Tibial nerve (tissue), 4 donors: ENCODE results near the gene ARAP1. TPM values are rescaled to one million over a fixed set of nuclear protein-coding genes. Genes with fewer than 3 reads are reported as not detected.

Source experiments
- DNase-seq, 2 donors: peaks; one replicate each; pipeline ENCODE4 v3.0.0-alpha.2; 2019; ENCODE audit warnings: low spot score in 2 of 2
- H3K27ac ChIP-seq, 4 donors: fragments of 200-600 bp; sonication (generic) in 3 of 4; one replicate each; pipeline ENCODE4 v1.5.1; 2017 to 2019; ENCODE audit warnings: mild to moderate bottlenecking in 1 of 4
- H3K27me3 ChIP-seq, 2 donors: fragments of 200-600 bp; sonication (generic) in 1 of 2; one replicate each; pipeline versions ENCODE4 v1.5.1 to v1.6.0; 2017 to 2019
- H3K36me3 ChIP-seq, 3 donors: fragments of 200-600 bp; sonication (generic); one replicate each; pipeline ENCODE4 v1.5.1; 2018 to 2019
- H3K4me1 ChIP-seq, 4 donors: fragments of 200-600 bp; sonication (generic) in 3 of 4; one replicate each; pipeline ENCODE4 v1.5.1; 2017 to 2019
- H3K4me3 ChIP-seq, 4 donors: fragments of 200-600 bp; sonication (generic) in 3 of 4; one replicate each; pipeline ENCODE4 v1.5.1; 2017 to 2019; ENCODE audit warnings: mild to moderate bottlenecking in 1 of 4, moderate library complexity in 1 of 4
- H3K9me3 ChIP-seq, 4 donors: fragments of 200-600 bp; sonication (generic) in 3 of 4; one replicate each; pipeline ENCODE4 v1.5.1; 2017 to 2019
- EP300 ChIP-seq, 2 donors: sonication (generic); formaldehyde crosslinking; IDR thresholded peaks; one replicate each; pipeline ENCODE4 v1.6.1; 2017; ENCODE audit warnings: antibody characterized with exemption in 2 of 2, mild to moderate bottlenecking in 1 of 2
- POLR2A ChIP-seq, 2 donors: fragments of 450-650 bp; IDR thresholded peaks; one replicate each; pipeline ENCODE4 v1.6.1; 2017; ENCODE audit warnings: antibody characterized with exemption in 2 of 2, mild to moderate bottlenecking in 2 of 2, moderate library complexity in 2 of 2
- WGBS, 2 donors: methylation state at CpG; one replicate each; pipeline ENCODE4 v1.1.5; 2018; 5-methylcytosine and 5-hydroxymethylcytosine counted together
- total RNA-seq, 4 donors: library from RNA; depleted of rRNA; stranded (reverse); fragments of >200 nt; gene quantifications; one replicate each; pipeline ENCODE4 v1.1.0, GENCODE V29; 2016
- TF ChIP-seq, protein P1 (sequence below), 5 experiments: fragments of 200-600 bp in 3 of 5; fragments of 450-650 bp in 2 of 5; sonication (generic) in 3 of 5; IDR thresholded peaks; one replicate each; pipeline ENCODE4 v1.5.1; 2016 to 2019; ENCODE audit warnings: antibody characterized with exemption in 5 of 5, mild to moderate bottlenecking in 3 of 5, moderate library complexity in 2 of 5

Gene ARAP1
- total RNA-seq, 4 donors from 2014 or later: 104 to 151 (median 149) TPM

DNA sequence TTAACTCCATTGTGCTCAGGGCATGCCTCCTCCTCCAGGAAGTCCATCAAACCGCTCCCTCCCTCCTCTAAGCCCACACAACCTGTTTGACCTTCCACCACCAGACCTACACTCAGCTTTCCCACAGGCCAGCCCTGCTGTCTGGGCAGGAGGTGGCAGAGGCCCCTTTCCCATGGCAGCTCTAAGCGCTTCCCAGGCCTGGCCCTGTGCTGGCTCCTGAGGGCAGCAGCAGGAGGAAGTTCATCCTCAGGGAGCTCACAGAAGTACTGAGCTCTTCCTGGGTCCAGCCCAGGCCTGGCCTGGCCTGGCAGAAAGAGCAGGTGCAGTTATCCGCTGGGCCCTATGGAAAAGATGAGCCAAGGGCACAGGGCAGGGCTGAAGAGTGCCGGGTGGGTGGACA is 31.4 kb downstream of the ARAP1 start:
- 63 to 71% methylated on average over 4 of the region's 4 CpGs for WGBS, 2 donors
- TF ChIP-seq, protein P1, sequence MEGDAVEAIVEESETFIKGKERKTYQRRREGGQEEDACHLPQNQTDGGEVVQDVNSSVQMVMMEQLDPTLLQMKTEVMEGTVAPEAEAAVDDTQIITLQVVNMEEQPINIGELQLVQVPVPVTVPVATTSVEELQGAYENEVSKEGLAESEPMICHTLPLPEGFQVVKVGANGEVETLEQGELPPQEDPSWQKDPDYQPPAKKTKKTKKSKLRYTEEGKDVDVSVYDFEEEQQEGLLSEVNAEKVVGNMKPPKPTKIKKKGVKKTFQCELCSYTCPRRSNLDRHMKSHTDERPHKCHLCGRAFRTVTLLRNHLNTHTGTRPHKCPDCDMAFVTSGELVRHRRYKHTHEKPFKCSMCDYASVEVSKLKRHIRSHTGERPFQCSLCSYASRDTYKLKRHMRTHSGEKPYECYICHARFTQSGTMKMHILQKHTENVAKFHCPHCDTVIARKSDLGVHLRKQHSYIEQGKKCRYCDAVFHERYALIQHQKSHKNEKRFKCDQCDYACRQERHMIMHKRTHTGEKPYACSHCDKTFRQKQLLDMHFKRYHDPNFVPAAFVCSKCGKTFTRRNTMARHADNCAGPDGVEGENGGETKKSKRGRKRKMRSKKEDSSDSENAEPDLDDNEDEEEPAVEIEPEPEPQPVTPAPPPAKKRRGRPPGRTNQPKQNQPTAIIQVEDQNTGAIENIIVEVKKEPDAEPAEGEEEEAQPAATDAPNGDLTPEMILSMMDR (IDR thresholded peaks at IDR 0.05): no peak
- TF ChIP-seq POLR2A (IDR thresholded peaks at IDR 0.05) (no peak), EP300 (IDR thresholded peaks at IDR 0.05) (no peak)
- Histone ChIP-seq H3K27ac (peak overlapping the region in 3 of 4 donors; percentile 82 to 91 (median 89)), H3K4me3 (peak overlapping the region; percentile 41 to 66 (median 57)), H3K27me3 (no peaks in the 10 kb centered on the region), H3K36me3 (peaks cover 0 to 24% (median 0%) of the 10 kb centered on the region in 3 donors), H3K9me3 (no peaks in the 10 kb centered on the region), H3K4me1 (peaks cover 0 to 95% (median 41%) of the 10 kb centered on the region in 4 donors)
- DNase-seq: no peak

DNA sequence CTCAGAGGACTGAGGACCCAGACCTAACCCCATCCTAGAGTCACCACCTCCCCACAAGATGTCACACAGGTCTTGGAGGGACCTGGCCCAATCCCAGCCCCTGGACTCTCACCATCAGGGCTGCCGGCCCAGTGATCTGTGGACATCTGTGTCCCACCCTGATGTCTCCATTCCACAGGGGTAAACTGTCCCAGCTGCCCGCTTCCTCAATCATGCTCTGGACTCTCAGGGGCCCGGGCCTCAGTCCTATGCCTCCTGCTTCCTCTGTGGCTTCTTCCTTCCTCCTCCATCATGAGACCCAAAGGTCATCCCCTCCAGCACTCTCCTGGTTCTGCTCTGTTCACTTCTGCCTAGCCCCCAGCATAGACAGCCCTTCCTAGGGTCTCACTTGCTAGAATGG is 32.2 kb downstream of the ARAP1 start:
- peaks cover 0 to 23% (median 0%) of the 10 kb centered on the region in 3 donors for H3K36me3 ChIP-seq
- no peaks in the 10 kb centered on the region for H3K9me3 ChIP-seq
- TF ChIP-seq, protein P1 (IDR thresholded peaks at IDR 0.05): no peak
- peak in 1 of 2 donors; percentile 23 for TF ChIP-seq EP300 (IDR thresholded peaks at IDR 0.05)
- peak overlapping the region in 2 of 4 donors; percentile 89 to 91 for H3K27ac ChIP-seq
- WGBS, 2 donors: 49% methylated on average over 3 of the region's 3 CpGs
- H3K27me3 ChIP-seq: no peaks in the 10 kb centered on the region
- DNase-seq: no peak
- H3K4me1 ChIP-seq: peaks cover 0 to 94% (median 37%) of the 10 kb centered on the region in 4 donors
- H3K4me3 ChIP-seq: peak overlapping the region in 1 of 4 donors; percentile 66

DNA sequence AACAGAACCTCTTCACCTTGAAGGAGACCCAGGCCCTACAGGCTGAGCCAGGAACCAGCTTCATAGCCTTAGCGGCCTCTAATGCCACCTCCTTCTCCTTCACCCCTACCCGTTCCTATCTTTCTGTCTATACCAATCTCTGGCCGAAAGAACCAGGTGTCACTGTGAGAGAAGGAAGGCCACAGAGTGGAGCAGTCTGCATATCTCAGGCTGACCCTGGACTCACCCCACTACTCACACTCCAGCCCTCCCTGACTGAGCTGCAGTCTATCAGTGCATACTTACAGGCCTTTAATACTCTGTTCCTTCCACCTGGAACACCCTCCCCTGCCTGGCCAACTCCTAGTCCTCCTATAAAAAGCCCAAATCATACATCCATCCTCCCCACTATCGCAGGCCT is 32.7 kb downstream of the ARAP1 start:
- no peak for DNase-seq
- TF ChIP-seq POLR2A (IDR thresholded peaks at IDR 0.05) (no peak), EP300 (IDR thresholded peaks at IDR 0.05) (no peak)
- TF ChIP-seq, protein P1 (IDR thresholded peaks at IDR 0.05): no peak
- Histone ChIP-seq H3K36me3 (peaks cover 0 to 23% (median 0%) of the 10 kb centered on the region in 3 donors), H3K4me3 (peak overlapping the region in 1 of 4 donors; percentile 66), H3K9me3 (no peaks in the 10 kb centered on the region), H3K27ac (peak overlapping the region in 3 of 4 donors; percentile 10 to 91 (median 89)), H3K4me1 (peaks cover 0 to 94% (median 36%) of the 10 kb centered on the region in 4 donors), H3K27me3 (no peaks in the 10 kb centered on the region)
- 76 to 79% methylated on average over 4 of the region's 4 CpGs for WGBS, 2 donors

DNA sequence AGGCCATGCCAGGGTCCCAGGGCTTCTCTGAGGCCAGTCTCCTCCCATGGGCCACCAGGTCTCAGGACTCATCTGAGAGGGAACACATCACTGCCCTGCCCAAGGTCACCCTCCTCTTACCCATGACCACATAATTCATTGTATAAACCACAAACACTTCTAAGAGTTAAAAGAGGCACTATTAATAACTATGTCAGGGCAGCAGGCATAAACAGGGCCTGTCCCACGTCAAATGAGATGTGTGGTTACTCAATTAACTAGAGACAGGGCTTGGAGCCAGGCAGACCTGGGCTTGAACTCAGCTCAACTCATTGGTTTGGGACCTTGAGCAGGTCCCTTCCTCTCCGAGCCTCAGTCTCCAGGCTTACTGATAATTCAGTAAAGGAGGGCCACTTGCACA is 33.1 kb downstream of the ARAP1 start:
- WGBS, 2 donors: 33 to 43% methylated on average over 2 of the region's 2 CpGs
- Histone ChIP-seq H3K4me1 (peaks cover 0 to 94% (median 36%) of the 10 kb centered on the region in 4 donors), H3K36me3 (peaks cover 0 to 23% (median 0%) of the 10 kb centered on the region in 3 donors), H3K27me3 (no peaks in the 10 kb centered on the region), H3K4me3 (no peak overlapping the region), H3K9me3 (no peaks in the 10 kb centered on the region), H3K27ac (peak overlapping the region in 3 of 4 donors; percentile 10 to 91 (median 89))
- no peak for DNase-seq
- TF ChIP-seq EP300 (IDR thresholded peaks at IDR 0.05): no peak

DNA sequence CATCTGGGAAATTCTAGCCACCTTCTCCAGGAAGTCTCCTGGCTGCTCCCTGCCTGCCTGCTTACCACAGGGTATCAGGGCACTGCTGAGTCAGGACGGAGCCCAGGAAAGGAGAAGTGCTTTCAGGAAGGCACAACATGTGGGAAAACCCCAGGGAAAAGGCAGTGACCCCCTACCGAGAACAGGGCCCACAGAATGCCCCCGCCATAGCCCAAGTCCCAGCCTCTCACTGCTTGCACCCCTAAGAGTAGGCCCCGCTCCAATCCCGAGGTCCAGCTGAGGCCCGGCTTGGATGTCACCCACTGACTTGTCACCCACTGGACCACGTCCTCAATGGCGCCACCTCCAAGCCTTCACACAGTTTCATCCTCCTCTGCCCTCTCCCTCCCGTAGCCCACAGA is 34.1 kb downstream of the ARAP1 start:
- Histone ChIP-seq H3K27ac (peak overlapping the region in 1 of 4 donors; percentile 91), H3K9me3 (no peaks in the 10 kb centered on the region), H3K36me3 (peaks cover 0 to 32% (median 0%) of the 10 kb centered on the region in 3 donors), H3K4me3 (no peak overlapping the region), H3K4me1 (peaks cover 0 to 92% (median 37%) of the 10 kb centered on the region in 4 donors), H3K27me3 (no peaks in the 10 kb centered on the region)
- TF ChIP-seq POLR2A (IDR thresholded peaks at IDR 0.05) (no peak), EP300 (IDR thresholded peaks at IDR 0.05) (no peak)
- TF ChIP-seq, protein P1 (IDR thresholded peaks at IDR 0.05): no peak
- 76 to 84% methylated on average over 7 to 9 of the region's 9 CpGs for WGBS, 2 donors
- no peak for DNase-seq
